Heart left ventricle (tissue), 16 donors: ENCODE results near the gene PLSCR3. TPM values are rescaled to one million over a fixed set of nuclear protein-coding genes. Genes with fewer than 3 reads are reported as not detected.

Experiments used
- ATAC-seq, 4 donors: fragments of 200-7000 bp; cut with Tn5 transposase; one replicate each; pipeline ENCODE4 v1.9.1; 2020 to 2022; ENCODE audit warnings: moderate library complexity in 4 of 4, mild to moderate bottlenecking in 3 of 4, moderate number of reproducible peaks in 1 of 4
- DNase-seq, 5 donors: peaks; one replicate each; pipeline ENCODE4 v3.0.0-alpha.2; 2020
- H3K27ac ChIP-seq, 12 donors: fragments of 200-600 bp; sonication (generic) in 4 of 12; one replicate each; pipeline versions ENCODE4 v1.5.0 to v1.8.0; 2016 to 2022; ENCODE audit warnings: mild to moderate bottlenecking in 2 of 12
- H3K27me3 ChIP-seq, 9 donors: fragments of 200-600 bp; sonication (generic) in 2 of 9; one replicate each; pipeline versions ENCODE4 v1.5.1 to v1.8.0; 2016 to 2022; ENCODE audit warnings: mild to moderate bottlenecking in 3 of 9
- H3K36me3 ChIP-seq, 9 donors: fragments of 200-600 bp; sonication (generic) in 2 of 9; one replicate each; pipeline versions ENCODE4 v1.5.0 to v1.8.0; 2018 to 2022; ENCODE audit warnings: mild to moderate bottlenecking in 2 of 9
- H3K4me1 ChIP-seq, 12 donors: fragments of 200-600 bp; sonication (generic) in 4 of 12; one replicate each; pipeline versions ENCODE4 v1.5.0 to v1.8.0; 2016 to 2022; ENCODE audit warnings: mild to moderate bottlenecking in 3 of 12
- H3K4me3 ChIP-seq, 12 donors: fragments of 200-600 bp; sonication (generic) in 4 of 12; one replicate each; pipeline versions ENCODE4 v1.5.0 to v1.8.0; 2017 to 2022; ENCODE audit warnings: mild to moderate bottlenecking in 9 of 12, moderate library complexity in 4 of 12
- H3K9me3 ChIP-seq, 12 donors: fragments of 200-600 bp; sonication (generic) in 4 of 12; one replicate each; pipeline versions ENCODE4 v1.5.0 to v1.8.0; 2016 to 2022; ENCODE audit warnings: mild to moderate bottlenecking in 1 of 12
- CTCF ChIP-seq, 12 donors: fragments of 200-600 bp; sonication (generic) in 4 of 12; IDR thresholded peaks; one replicate each; pipeline versions ENCODE4 v1.5.0 to v1.8.0; 2018 to 2022; ENCODE audit warnings: antibody characterized with exemption in 12 of 12, mild to moderate bottlenecking in 5 of 12
- POLR2A ChIP-seq, 2 donors: fragments of 450-650 bp; IDR thresholded peaks; one replicate each; pipeline ENCODE4 v1.6.1; 2017; ENCODE audit warnings: antibody characterized with exemption in 2 of 2, mild to moderate bottlenecking in 2 of 2, moderate library complexity in 2 of 2
- WGBS, 4 donors: extraction: QIAGEN DNeasy Blood & Tissue Kit in 2 of 4; methylation state at CpG; one replicate each; pipeline versions ENCODE4 v1.1.5 to v1.1.7; 2013 to 2018; 5-methylcytosine and 5-hydroxymethylcytosine counted together
- intact Hi-C, 10 donors: fragments of 100-400 bp; cut with DNase I; formaldehyde crosslinking; loops; one replicate each; pipeline versions ENCODE4 v1.11.1 to v1.14.2; 2022
- polyA plus RNA-seq, 2 donors: library from polyadenylated mRNA; stranded (reverse); fragments of 200-250 nt; gene quantifications; one replicate each; pipeline ENCODE4 v1.2.3, GENCODE V29; 2013
- total RNA-seq, 9 donors: library from RNA; depleted of rRNA in 2 of 9; stranded (reverse); fragments of >200 nt in 2 of 9; fragmentation: NEBNext Ultra II Directional in 3 of 9; extraction: Animal tissue kit (Norgen Biotek cat#: 25700) in 3 of 9; gene quantifications; one replicate each; pipeline versions ENCODE4 v1.1.0 to v1.2.4, GENCODE V29; 2016 to 2023
- donor health status: ischemic (EF 13 %, LVEDD 7.1; RV severe dilation, severe dysfunction).
- donor health status: healthy with polysubstance abuse.
- donor health status: DM: no; HTN: yes; CAD: no.
- donor health status: DM: no; HTN: no; CAD: no.
- donor health status: ischemic (EF 25% LVEDD 6.9; RV normal size, moderate dysfunction).
- donor health status: ischemic (EF 25% LVEDD 5.7; RV mildly dilated, moderate dysfunction).
- donor health status: healthy.
- donor health status: DM: yes; HTN: yes; CAD: no.
- donor health status: ischemic (EF 35%, LVEDD 5.7; RV mildly dilated, moderate dysfunction).
- donor health status: nonischemic (EF 11% LVEDD 7.7; RV severe dilation, severe dysfunction).
- donor health status: DM: yes; HTN: yes; CAD: no.
- donor health status: PGD.
- donor health status: ischemic (EF 29% LVEDD 5.4; RV normal size, mild dysfunction).
- donor health status: nonischemic (EF 23%, LVEDD 6.1; RV moderate dilation, normal function).

The PLSCR3 gene
- total and polyA plus RNA-seq, 11 donors: 14.3 to 29.5 (median 16.9) TPM

GRCh38 chr17:7419819-7420610 lies 25.7 kb upstream of the PLSCR3 start, which contains the start of gene SPEM1:
TSS of gene SPEM1 (plus strand) at chr17:7420324. CDS start at chr17:7420385, 61 bp downstream.
- intact Hi-C loops: loop anchor here in 1 of 10 donors (10.0 kb wide), 1 partner anchor 45 kb away; no protein-coding TSS in a partner anchor
- ATAC-seq (no peak), DNase-seq (no peak)
- 62 to 82% (median 72%) methylated on average over 8 to 17 of the region's 17 CpGs for WGBS, 4 donors
- no peak for TF ChIP-seq POLR2A (IDR thresholded peaks at IDR 0.05)
- TF ChIP-seq CTCF (IDR thresholded peaks at IDR 0.05): no peak
- Histone ChIP-seq H3K4me3 (no peak within 1 kb of the TSS), H3K4me1 (no peaks in the 10 kb centered on the region), H3K36me3 (peaks cover 0 to 17% (median 0%) of the 10 kb centered on the region in 9 donors), H3K27me3 (no peaks in the 10 kb centered on the region), H3K27ac (no peak within 1 kb of the TSS), H3K9me3 (no peaks in the 10 kb centered on the region)

GRCh38 chr17:7418472-7419152 lies 24.3 kb upstream of the PLSCR3 start:
- no peak for DNase-seq
- no peaks in the 10 kb centered on the region for H3K4me1 ChIP-seq
- H3K9me3 ChIP-seq: no peaks in the 10 kb centered on the region
- H3K27me3 ChIP-seq: no peaks in the 10 kb centered on the region
- peaks cover 0 to 19% (median 0%) of the 10 kb centered on the region in 9 donors for H3K36me3 ChIP-seq
- no peak overlapping the region for H3K27ac ChIP-seq
- no peak for ATAC-seq
- 72 to 81% (median 74%) methylated on average over 16 to 18 of the region's 18 CpGs for WGBS, 4 donors
- no peak overlapping the region for H3K4me3 ChIP-seq
- intact Hi-C loops: no loop called here
- TF ChIP-seq CTCF (IDR thresholded peaks at IDR 0.05) (no peak), POLR2A (IDR thresholded peaks at IDR 0.05) (no peak)

- DNase-seq: peak in 1 of 5 donors; percentile 45
- intact Hi-C loops: no loop called here
- TF ChIP-seq POLR2A (IDR thresholded peaks at IDR 0.05) (no peak), CTCF (IDR thresholded peaks at IDR 0.05) (no peak)
Measured at GRCh38 chr17:7417056-7417655, 22.8 kb upstream of the PLSCR3 start.

GRCh38 chr17:7416323-7416722 lies 22.0 kb upstream of the PLSCR3 start:
- intact Hi-C loops: no loop called here

More at GRCh38 chr17:7417056-7417655, 22.8 kb upstream of the PLSCR3 start:
- Histone ChIP-seq H3K4me3 (no peak overlapping the region), H3K27ac (no peak overlapping the region), H3K4me1 (no peaks in the 10 kb centered on the region), H3K36me3 (peaks cover 0 to 19% (median 0%) of the 10 kb centered on the region in 9 donors), H3K27me3 (no peaks in the 10 kb centered on the region), H3K9me3 (no peaks in the 10 kb centered on the region)
- WGBS, 4 donors: 94 to 96% (median 95%) methylated on average over 30 to 54 of the region's 54 CpGs
- ATAC-seq: no peak

More at GRCh38 chr17:7416323-7416722, 22.0 kb upstream of the PLSCR3 start:
- Histone ChIP-seq H3K27ac (no peak overlapping the region), H3K4me3 (no peak overlapping the region), H3K9me3 (no peaks in the 10 kb centered on the region), H3K27me3 (no peaks in the 10 kb centered on the region), H3K36me3 (peaks cover 0 to 19% (median 0%) of the 10 kb centered on the region in 9 donors), H3K4me1 (no peaks in the 10 kb centered on the region)
- DNase-seq: peak in 1 of 5 donors; percentile 13
- TF ChIP-seq POLR2A (IDR thresholded peaks at IDR 0.05) (no peak), CTCF (IDR thresholded peaks at IDR 0.05) (no peak)
- no peak for ATAC-seq
- WGBS, 4 donors: 79 to 84% (median 82%) methylated on average over 6 of the region's 6 CpGs
